HG02763 (cell line): ENCODE results near the gene TSPAN4.

ENCODE experiments used
- ATAC-seq: cut with Tn5 transposase; IDR thresholded peaks from one replicate; pipeline ENCODE4 v1.9.1; 2021; ENCODE audit warnings: mild to moderate bottlenecking, moderate library complexity; ENCODE audit not compliant: unreplicated experiment

TSPAN4 gene

GRCh38 chr11:883527-883926 is 40.9 kb downstream of the TSPAN4 start:
- no peak for ATAC-seq

GRCh38 chr11:884578-885070 is 42.0 kb downstream of the TSPAN4 start:
- ATAC-seq = no peak

GRCh38 chr11:886568-886967 is 43.9 kb downstream of the TSPAN4 start:
- ATAC-seq = no peak

- ATAC-seq = no peak
Measured at GRCh38 chr11:887589-887988, 44.9 kb downstream of the TSPAN4 start.

GRCh38 chr11:888310-889212 is 45.9 kb downstream of the TSPAN4 start:
- no peak for ATAC-seq

- no peak for ATAC-seq
Measured at GRCh38 chr11:889257-889656, 46.6 kb downstream of the TSPAN4 start.

- no peak for ATAC-seq
Measured at GRCh38 chr11:889687-890475, 47.2 kb downstream of the TSPAN4 start.

GRCh38 chr11:890794-891540 is 48.3 kb downstream of the TSPAN4 start:
- ATAC-seq = no peak

- ATAC-seq = no peak
Measured at GRCh38 chr11:893008-893654, 50.5 kb downstream of the TSPAN4 start.

GRCh38 chr11:894575-895201 is 52.0 kb downstream of the TSPAN4 start:
- ATAC-seq = no peak

GRCh38 chr11:895331-896110 is 52.9 kb downstream of the TSPAN4 start:
- ATAC-seq = no peak

- no peak for ATAC-seq
Measured at GRCh38 chr11:897253-898142, 54.8 kb downstream of the TSPAN4 start.

- ATAC-seq = no peak
Measured at GRCh38 chr11:898143-898511, 55.5 kb downstream of the TSPAN4 start.

GRCh38 chr11:898540-899190 is 56.0 kb downstream of the TSPAN4 start:
- ATAC-seq = no peak

GRCh38 chr11:899724-900123 is 57.1 kb downstream of the TSPAN4 start:
- no peak for ATAC-seq

GRCh38 chr11:900545-900944 is 57.9 kb downstream of the TSPAN4 start:
- no peak for ATAC-seq

- no peak for ATAC-seq
Measured at GRCh38 chr11:901452-902061, 58.9 kb downstream of the TSPAN4 start.

- ATAC-seq = no peak
Measured at GRCh38 chr11:904380-904779, 61.7 kb downstream of the TSPAN4 start.
